Ecto neural progenitor cell (in vitro differentiated cells): ENCODE results near the gene ATG14.
"Not testable (repeated sequence)": the region's sequence is repeated elsewhere in the genome, so short reads cannot be mapped to it uniquely, and the experiment has no call there.

Experiments
- DNase-seq: peaks from one replicate; pipeline ENCODE4 v3.0.0-alpha.2; 2018; ENCODE audit warnings: low spot score

The ATG14 gene

GRCh38 chr14:55350461-55350860 lies 61.2 kb downstream of the ATG14 start:
- no peak for DNase-seq

DNA sequence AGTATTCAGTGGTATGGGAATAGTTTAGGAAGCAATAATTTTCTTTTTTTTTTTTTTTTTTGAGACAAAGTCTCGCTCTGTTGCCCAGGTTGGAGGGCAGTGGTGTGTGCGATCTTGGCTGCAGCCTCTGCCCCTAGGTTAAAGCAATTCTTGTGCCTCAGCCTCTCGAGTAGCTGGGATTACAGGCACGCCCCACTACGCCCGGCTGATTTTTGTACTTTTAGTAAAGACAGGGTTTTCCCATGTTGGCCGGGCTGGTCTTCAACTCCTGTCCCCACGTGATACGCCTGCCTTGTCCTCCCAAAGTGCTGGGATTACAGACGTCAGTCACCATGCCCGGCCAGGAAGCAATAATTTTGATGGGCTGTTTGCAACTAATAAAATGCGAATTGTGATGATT lies 62.1 kb downstream of the ATG14 start:
- no peak for DNase-seq

GRCh38 chr14:55348766-55349453 lies 62.7 kb downstream of the ATG14 start:
- DNase-seq: no peak

DNA sequence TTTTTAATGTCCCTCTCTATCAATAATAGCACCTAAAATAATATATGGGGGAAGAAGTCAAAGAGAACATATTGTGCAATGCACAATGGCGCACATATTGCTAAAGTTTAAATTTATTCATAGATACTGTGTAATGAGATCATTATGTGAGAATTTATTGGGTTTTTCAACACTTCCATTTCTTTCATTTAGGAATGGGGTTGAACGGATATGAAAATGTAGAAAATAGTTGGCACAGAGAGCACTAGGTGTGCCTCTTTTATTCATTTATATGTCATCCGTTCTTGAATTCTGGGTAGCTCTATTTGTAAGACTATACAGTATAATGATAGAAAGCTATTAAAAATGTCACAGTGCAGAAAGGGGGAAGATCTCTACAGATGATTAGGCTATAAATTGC lies 63.9 kb downstream of the ATG14 start:
- no peak for DNase-seq

DNA sequence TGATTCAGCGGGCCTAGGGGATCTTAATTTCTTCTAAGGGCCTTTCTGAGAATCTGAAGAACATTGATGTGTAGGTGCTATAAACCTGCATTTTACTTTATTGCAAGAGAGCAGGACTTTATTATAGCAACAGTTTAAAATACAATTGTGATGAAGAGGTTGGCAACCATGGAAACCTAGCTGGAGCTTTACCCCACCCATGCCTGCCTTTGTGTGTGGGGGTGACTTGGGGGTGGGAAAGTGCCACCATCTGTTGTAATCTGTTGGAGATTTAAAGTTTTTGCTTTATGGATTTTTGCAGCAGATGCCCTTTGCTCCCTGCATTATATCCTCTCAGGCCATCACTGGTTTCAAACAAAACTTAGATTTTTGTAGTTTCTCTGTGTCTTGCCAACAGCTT lies 64.6 kb downstream of the ATG14 start:
- no peak for DNase-seq

DNA sequence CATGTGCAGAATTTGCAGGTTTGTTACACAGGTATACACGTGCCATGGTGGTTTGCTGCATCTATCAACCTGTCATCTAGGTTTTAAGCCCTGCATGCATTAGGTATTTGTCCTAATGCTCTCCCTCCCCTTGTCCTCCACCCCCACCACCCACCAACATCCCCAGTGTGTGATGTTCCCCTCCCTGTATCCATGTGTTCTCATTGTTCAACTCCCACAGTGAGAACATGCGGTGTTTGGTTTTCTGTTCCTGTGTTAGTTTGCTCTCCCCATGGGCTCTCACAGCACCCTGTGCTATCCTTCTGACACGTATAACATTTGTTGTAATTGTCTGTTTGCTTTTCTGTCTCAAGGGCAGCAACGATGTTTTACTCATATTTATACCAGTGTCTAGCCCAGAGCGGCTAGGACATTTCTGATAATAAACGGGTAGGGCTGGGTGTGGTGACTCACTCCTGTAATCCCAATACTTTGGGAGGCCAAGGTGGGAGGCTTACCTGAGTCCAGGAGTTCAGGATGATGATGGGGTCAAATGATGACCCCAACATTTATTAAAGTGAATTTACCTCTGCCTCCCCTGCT lies 67.0 kb downstream of the ATG14 start:
- not testable (repeated sequence) for DNase-seq

DNA sequence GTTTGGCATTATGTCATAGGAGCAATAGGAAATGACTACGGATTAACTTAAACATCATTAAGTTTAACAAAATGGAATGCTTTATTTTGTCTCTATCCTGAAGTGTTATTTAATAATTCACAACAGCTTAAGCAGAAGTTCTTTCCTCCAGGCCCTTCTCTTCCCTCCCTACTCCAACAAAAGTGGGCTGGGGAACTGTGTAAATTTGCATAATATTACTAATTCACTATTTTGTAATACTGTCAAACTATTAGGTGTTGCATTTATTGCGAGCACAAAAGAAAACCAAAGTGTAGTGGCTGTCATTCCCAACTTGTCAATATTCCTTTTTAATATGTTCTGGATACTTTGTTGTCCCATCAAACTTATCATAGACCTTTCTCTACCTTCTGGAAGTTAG lies 69.8 kb downstream of the ATG14 start:
- DNase-seq: no peak

GRCh38 chr14:55340482-55340881 lies 71.1 kb downstream of the ATG14 start:
- no peak for DNase-seq

DNA sequence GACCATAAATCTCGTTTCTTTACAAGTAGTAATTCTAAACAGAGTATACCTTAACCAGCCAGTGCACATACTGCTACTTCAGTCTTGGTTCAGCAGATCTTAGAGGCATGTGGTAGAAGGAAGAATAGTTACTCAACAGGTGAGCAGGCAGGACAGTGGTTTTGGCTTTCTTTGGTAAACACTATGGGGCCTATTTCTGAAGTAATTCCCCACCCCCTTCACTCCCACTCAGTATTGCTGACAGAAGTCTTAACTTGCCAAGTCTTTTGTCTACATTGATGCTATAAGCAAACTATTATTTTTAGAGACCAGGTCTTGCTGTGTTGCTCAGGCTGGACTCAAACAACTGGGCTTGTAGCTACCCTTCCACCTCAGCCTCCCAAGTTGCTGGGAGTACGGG lies 71.9 kb downstream of the ATG14 start:
- no peak for DNase-seq

GRCh38 chr14:55336691-55337090 lies 74.9 kb downstream of the ATG14 start:
- no peak for DNase-seq

GRCh38 chr14:55336162-55336561 lies 75.5 kb downstream of the ATG14 start:
- DNase-seq: no peak

DNA sequence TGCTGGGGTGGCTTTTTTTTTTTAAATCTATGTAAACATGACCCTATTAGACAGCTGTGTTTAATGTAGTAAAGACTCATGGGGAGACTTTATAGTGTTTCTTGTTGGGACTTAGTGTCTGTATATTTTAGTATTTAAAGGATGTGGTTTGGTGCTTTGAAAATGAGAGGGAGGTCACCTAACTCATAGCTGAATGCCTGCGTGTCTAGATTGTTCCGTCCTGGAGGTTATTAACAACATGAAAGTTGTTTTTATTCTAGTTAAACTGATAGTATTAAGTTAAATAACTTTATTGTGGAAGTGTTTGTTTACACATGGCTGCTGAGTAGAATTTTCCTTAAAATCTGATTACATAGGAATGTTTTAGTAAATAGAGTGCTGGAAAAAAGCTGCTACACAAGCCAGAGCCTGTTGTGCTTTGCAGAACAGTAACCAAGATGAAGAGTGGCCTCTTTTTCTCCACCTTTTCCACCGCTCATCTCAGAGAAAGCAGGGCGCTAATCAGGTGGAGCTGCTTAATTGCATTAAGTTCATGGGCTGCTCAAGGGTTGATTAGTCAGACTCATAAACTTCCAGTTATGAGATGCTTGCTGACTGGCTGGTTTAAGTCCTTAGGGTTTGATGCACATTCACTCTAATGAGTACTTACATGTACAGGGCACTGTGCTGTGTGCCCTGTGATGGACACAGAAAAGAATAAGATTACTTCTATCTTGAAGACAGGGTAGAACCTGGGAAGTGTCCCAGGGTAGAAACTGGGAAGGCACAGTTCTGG lies 77.7 kb downstream of the ATG14 start:
- no peak for DNase-seq

GRCh38 chr14:55332654-55333570 lies 78.7 kb downstream of the ATG14 start:
- no peak for DNase-seq

- DNase-seq: no peak
Observed at GRCh38 chr14:55329999-55330710, 81.5 kb downstream of the ATG14 start.

DNA sequence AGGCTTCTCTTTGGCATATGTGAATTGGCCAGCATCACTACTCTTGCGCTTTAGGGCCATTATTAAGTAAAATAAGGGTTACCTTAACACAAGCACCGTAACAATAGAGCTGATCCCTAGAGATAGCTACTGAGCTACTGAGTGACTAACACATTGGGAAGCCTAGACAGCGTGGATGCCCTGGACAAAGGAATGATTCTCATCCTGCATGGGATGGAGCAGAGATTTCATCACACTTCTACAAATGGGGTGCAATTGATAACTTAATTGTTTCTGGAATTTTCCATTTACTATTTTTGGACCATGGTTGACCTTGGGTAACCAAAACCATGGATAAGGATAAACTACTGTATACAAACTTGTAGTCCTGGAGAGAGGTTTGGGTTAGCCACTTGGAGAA lies 83.3 kb downstream of the ATG14 start:
- no peak for DNase-seq

DNA sequence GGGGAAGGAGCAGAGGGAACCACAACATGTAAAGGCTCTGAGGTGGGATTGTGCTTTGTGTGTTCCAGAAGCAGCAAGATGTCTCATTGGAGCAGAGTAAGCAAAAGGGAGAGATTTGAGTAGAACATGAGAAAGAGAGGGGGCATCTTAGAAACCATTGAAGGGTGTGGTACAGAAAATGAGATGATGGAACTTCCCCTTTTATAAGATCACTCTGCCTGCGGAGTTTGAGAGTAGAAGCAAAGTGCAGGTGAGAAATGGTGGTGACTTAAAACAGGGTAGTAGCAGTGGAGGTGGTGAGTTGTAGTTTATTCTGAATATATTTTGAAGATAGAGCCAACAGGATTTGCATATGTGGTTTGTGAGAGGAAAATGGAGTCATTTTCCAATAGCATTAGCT lies 84.5 kb downstream of the ATG14 start:
- no peak for DNase-seq

DNA sequence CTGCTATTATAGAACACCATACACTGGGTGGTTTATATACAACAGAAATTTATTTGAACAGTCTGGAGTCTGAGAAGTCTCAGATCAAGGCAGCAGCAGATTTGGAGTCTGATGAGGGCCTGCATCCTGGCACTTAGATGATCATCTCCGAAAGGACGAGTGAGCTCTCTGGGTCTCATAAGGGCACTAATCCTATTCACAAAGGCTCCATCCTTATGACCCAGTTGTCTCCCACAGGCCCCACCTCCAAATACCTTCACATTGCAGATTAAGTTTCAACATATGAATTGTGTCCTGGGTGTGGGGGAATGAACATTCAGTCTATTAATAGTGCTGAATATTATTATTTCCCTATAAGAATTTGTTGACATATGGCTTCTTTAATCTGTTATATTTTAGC lies 86.8 kb downstream of the ATG14 start:
- DNase-seq: no peak

GRCh38 chr14:55323910-55324309 lies 87.7 kb downstream of the ATG14 start:
- DNase-seq: no peak

GRCh38 chr14:55318694-55319093 lies 92.9 kb downstream of the ATG14 start:
- DNase-seq: no peak

DNA sequence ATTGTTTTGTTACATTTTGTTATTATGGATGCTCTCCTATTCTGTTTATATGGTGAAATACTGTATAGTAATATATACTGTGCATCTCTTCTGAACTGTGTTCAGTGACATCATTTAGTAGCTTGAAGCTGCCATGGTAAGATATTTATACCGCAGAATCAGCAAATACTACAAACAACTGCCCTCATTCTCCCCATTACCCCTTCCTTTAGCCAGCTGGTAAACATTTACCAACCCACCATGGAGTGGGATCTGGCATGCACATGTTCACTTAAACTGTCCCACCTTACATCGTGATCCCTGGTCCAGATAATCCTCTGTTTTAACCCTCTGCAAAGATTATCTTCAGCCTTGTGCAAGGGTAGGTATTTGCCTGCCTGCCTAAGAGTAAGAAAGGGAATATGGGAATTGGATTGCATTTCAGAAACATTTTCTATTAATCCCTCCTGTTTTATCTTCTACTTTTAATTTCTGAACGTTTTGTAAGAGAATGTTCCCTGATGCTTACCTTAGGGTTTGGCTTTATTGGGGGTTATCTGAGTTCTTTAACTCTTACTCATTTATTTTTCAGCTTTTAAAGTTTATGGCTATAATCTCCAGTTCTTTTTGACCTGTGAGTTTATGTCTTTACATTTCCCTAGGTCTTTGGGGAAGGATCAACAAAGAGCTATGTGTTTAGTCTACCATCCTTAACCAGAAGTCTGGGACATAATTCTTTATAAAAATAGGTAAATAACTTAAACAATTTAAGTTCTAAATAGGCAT lies 93.9 kb downstream of the ATG14 start:
- DNase-seq: no peak

DNA sequence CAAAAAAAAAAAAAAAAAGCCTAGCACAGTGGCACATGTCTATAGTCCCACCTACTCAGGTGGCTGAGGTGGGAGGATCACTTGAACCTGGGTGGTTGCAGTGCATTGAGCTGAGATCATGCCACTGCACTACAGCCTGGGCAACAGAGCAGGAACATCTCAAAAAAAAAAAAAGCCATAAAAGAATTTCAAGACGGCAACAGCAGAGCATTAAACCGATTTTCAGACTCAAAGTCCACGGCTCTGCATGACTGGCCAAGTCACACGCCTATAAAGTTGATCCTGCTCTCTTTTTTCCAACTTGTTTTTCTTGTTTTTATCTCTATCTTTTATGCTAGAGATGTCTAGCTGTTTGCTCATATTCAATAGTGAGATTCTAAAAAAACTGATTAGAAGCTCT lies 95.1 kb downstream of the ATG14 start:
- no peak for DNase-seq
